IMR-90 (cell line): Measurements from ENCODE around the gene RBM5.

Source experiments
- CEBPB ChIP-seq: IDR thresholded peaks from 2 replicates; pipeline ENCODE4 v1.6.1; 2012; ENCODE audit warnings: low read depth, low read length, improper control_type of control experiment
- MAZ ChIP-seq: IDR thresholded peaks from 2 replicates; pipeline ENCODE4 v1.6.1; 2012; ENCODE audit warnings: low read depth, mild to moderate bottlenecking, low read length, improper control_type of control experiment, moderate library complexity, borderline replicate concordance
- MXI1 ChIP-seq: IDR thresholded peaks from 2 replicates; pipeline ENCODE4 v1.6.1; 2012; ENCODE audit warnings: low read depth, mild to moderate bottlenecking, low read length, moderate library complexity, borderline replicate concordance
- NFE2L2 ChIP-seq: fragments of 150-350 bp; IDR thresholded peaks from 2 replicates; pipeline ENCODE4 v1.6.1; 2016; ENCODE audit warnings: low read depth, mild to moderate bottlenecking, low read length
- POLR2A ChIP-seq: IDR thresholded peaks from 2 replicates; pipeline ENCODE4 v1.6.1; 2012; ENCODE audit warnings: mild to moderate bottlenecking, low read depth, low read length
- TF ChIP-seq, protein P1 (sequence below): conservative IDR thresholded peaks from 2 replicates; pipeline ENCODE4 v1.5.1; 2012; ENCODE audit warnings: mild to moderate bottlenecking, low read depth, low read length, improper control_type of control experiment
- TF ChIP-seq, protein P2 (sequence below): fragments of 150-350 bp; IDR thresholded peaks from 2 replicates; pipeline ENCODE4 v1.6.1; 2017; ENCODE audit warnings: mild to moderate bottlenecking, antibody characterized with exemption, low read length, low read depth

DNA sequence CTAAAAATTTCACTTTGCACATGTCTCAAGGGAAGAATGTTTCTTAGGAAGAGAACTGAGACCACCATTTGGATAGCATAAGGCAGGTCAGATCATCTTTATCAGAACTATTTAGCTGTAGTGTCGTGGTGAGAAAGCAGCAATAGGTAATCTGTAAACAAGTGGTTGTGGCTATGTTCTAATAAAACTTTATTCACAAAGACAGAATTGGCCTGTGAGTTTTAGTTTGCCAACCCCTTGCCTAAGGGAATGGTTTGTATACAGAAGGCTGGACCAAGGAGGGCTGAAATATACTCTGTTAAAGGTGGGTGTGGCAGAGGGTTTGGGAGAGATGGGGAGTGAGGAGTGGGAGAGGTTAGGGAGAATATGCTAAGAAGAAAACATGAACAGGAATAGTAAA is 10.6 kb upstream of the RBM5 start:
- no peak for TF ChIP-seq MAZ
- TF ChIP-seq, protein P1, sequence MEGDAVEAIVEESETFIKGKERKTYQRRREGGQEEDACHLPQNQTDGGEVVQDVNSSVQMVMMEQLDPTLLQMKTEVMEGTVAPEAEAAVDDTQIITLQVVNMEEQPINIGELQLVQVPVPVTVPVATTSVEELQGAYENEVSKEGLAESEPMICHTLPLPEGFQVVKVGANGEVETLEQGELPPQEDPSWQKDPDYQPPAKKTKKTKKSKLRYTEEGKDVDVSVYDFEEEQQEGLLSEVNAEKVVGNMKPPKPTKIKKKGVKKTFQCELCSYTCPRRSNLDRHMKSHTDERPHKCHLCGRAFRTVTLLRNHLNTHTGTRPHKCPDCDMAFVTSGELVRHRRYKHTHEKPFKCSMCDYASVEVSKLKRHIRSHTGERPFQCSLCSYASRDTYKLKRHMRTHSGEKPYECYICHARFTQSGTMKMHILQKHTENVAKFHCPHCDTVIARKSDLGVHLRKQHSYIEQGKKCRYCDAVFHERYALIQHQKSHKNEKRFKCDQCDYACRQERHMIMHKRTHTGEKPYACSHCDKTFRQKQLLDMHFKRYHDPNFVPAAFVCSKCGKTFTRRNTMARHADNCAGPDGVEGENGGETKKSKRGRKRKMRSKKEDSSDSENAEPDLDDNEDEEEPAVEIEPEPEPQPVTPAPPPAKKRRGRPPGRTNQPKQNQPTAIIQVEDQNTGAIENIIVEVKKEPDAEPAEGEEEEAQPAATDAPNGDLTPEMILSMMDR, result no peak
- no peak for TF ChIP-seq CEBPB
- TF ChIP-seq, protein P2, sequence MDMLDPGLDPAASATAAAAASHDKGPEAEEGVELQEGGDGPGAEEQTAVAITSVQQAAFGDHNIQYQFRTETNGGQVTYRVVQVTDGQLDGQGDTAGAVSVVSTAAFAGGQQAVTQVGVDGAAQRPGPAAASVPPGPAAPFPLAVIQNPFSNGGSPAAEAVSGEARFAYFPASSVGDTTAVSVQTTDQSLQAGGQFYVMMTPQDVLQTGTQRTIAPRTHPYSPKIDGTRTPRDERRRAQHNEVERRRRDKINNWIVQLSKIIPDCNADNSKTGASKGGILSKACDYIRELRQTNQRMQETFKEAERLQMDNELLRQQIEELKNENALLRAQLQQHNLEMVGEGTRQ, result no peak
- no peak for TF ChIP-seq MXI1
- TF ChIP-seq POLR2A, result no peak
- TF ChIP-seq NFE2L2, result no peak
